Stomach smooth muscle (tissue), 2 donors: ENCODE measurements around the gene RFX7.

Experiments
- H3K27ac ChIP-seq: one replicate; pipeline ENCODE4 v1.7.0; 2013; ENCODE audit warnings: mild to moderate bottlenecking, low read length, inconsistent platforms
- H3K27me3 ChIP-seq, 2 donors: one replicate each; pipeline ENCODE4 v1.7.0; 2013; ENCODE audit warnings: low read length in 2 of 2; ENCODE audit not compliant: insufficient read depth in 2 of 2, control insufficient read depth in 1 of 2
- H3K36me3 ChIP-seq, 2 donors: one replicate each; pipeline ENCODE4 v1.7.0; 2013; ENCODE audit warnings: low read length in 2 of 2; ENCODE audit not compliant: control insufficient read depth in 2 of 2, insufficient read depth in 2 of 2
- H3K4me1 ChIP-seq: one replicate; pipeline ENCODE4 v1.7.0; 2013; ENCODE audit warnings: low read length; ENCODE audit not compliant: control insufficient read depth, insufficient read depth
- H3K4me3 ChIP-seq, 2 donors: one replicate each; pipeline ENCODE4 v1.7.0; 2013; ENCODE audit warnings: low read length in 2 of 2
- H3K9ac ChIP-seq, 2 donors: one replicate each; pipeline ENCODE4 v1.7.0; 2013; ENCODE audit warnings: low read length in 2 of 2, mild to moderate bottlenecking in 1 of 2
- H3K9me3 ChIP-seq, 2 donors: one replicate each; pipeline ENCODE4 v1.7.0; 2013; ENCODE audit warnings: low read length in 2 of 2; ENCODE audit not compliant: control insufficient read depth in 2 of 2
- donor health status: healthy.
- donor health status: Pancreatic carcinoma.

Gene RFX7

GRCh38 chr15:56244038-56244810 lies 545 bp upstream of the RFX7 start:
- H3K4me3 ChIP-seq: peak overlapping the region; percentile 77 to 92
- no peaks in the 10 kb centered on the region for H3K27me3 ChIP-seq
- H3K4me1 ChIP-seq: peaks cover 14% of the 10 kb centered on the region
- H3K27ac ChIP-seq: peak overlapping the region; percentile 18
- H3K9ac ChIP-seq: peak overlapping the region; percentile 22 to 69
- no peaks in the 10 kb centered on the region for H3K9me3 ChIP-seq
- no peaks in the 10 kb centered on the region for H3K36me3 ChIP-seq

- Histone ChIP-seq H3K9me3 (no peaks in the 10 kb centered on the region), H3K4me1 (peaks cover 14% of the 10 kb centered on the region), H3K4me3 (peak overlapping the region; percentile 57 to 77), H3K27me3 (no peaks in the 10 kb centered on the region), H3K9ac (no peak overlapping the region), H3K36me3 (no peaks in the 10 kb centered on the region), H3K27ac (no peak overlapping the region)
Observed at GRCh38 chr15:56242576-56243162, 1.0 kb downstream of the RFX7 start.

- Histone ChIP-seq H3K36me3 (no peaks in the 10 kb centered on the region), H3K4me3 (peak overlapping the region in 1 of 2 donors; percentile 77), H3K27me3 (no peaks in the 10 kb centered on the region), H3K27ac (no peak overlapping the region), H3K9ac (no peak overlapping the region), H3K4me1 (peaks cover 14% of the 10 kb centered on the region), H3K9me3 (no peaks in the 10 kb centered on the region)
Observed at GRCh38 chr15:56241374-56242105, 2.1 kb downstream of the RFX7 start.

- H3K9ac ChIP-seq: no peak overlapping the region
- H3K9me3 ChIP-seq: no peaks in the 10 kb centered on the region
- H3K27ac ChIP-seq: no peak overlapping the region
- H3K4me3 ChIP-seq: no peak overlapping the region
- no peaks in the 10 kb centered on the region for H3K27me3 ChIP-seq
- peaks cover 8% of the 10 kb centered on the region for H3K4me1 ChIP-seq
- no peaks in the 10 kb centered on the region for H3K36me3 ChIP-seq
Observed at GRCh38 chr15:56240390-56240789, 3.3 kb downstream of the RFX7 start.

- Histone ChIP-seq H3K27ac (no peak overlapping the region), H3K4me1 (no peaks in the 10 kb centered on the region), H3K36me3 (no peaks in the 10 kb centered on the region), H3K9me3 (no peaks in the 10 kb centered on the region), H3K9ac (no peak overlapping the region), H3K4me3 (no peak overlapping the region), H3K27me3 (no peaks in the 10 kb centered on the region)
Observed at GRCh38 chr15:56236197-56236596, 7.5 kb downstream of the RFX7 start.

GRCh38 chr15:56234804-56235203 lies 8.9 kb downstream of the RFX7 start:
- Histone ChIP-seq H3K36me3 (no peaks in the 10 kb centered on the region), H3K4me1 (no peaks in the 10 kb centered on the region), H3K27me3 (no peaks in the 10 kb centered on the region), H3K4me3 (no peak overlapping the region), H3K9me3 (no peaks in the 10 kb centered on the region), H3K27ac (no peak overlapping the region), H3K9ac (no peak overlapping the region)

GRCh38 chr15:56233549-56233948 lies 10.1 kb downstream of the RFX7 start:
- H3K36me3 ChIP-seq: no peaks in the 10 kb centered on the region
- H3K27ac ChIP-seq: no peak overlapping the region
- H3K9ac ChIP-seq: no peak overlapping the region

GRCh38 chr15:56232058-56232457 lies 11.6 kb downstream of the RFX7 start:
- H3K27me3 ChIP-seq: no peaks in the 10 kb centered on the region
- no peaks in the 10 kb centered on the region for H3K4me1 ChIP-seq
- no peak overlapping the region for H3K9ac ChIP-seq
- no peak overlapping the region for H3K4me3 ChIP-seq
- no peaks in the 10 kb centered on the region for H3K36me3 ChIP-seq
- H3K27ac ChIP-seq: no peak overlapping the region
- no peaks in the 10 kb centered on the region for H3K9me3 ChIP-seq

More at GRCh38 chr15:56233549-56233948, 10.1 kb downstream of the RFX7 start:
- Histone ChIP-seq H3K4me1 (no peaks in the 10 kb centered on the region), H3K4me3 (no peak overlapping the region), H3K9me3 (no peaks in the 10 kb centered on the region), H3K27me3 (no peaks in the 10 kb centered on the region)

GRCh38 chr15:56228854-56229253 lies 14.8 kb downstream of the RFX7 start:
- Histone ChIP-seq H3K27ac (no peak overlapping the region), H3K27me3 (no peaks in the 10 kb centered on the region), H3K9me3 (no peaks in the 10 kb centered on the region), H3K4me3 (no peak overlapping the region), H3K4me1 (no peaks in the 10 kb centered on the region), H3K36me3 (no peaks in the 10 kb centered on the region), H3K9ac (no peak overlapping the region)

GRCh38 chr15:56228352-56228751 lies 15.3 kb downstream of the RFX7 start:
- Histone ChIP-seq H3K9ac (no peak overlapping the region), H3K27me3 (no peaks in the 10 kb centered on the region), H3K4me3 (no peak overlapping the region), H3K27ac (no peak overlapping the region), H3K36me3 (no peaks in the 10 kb centered on the region), H3K4me1 (no peaks in the 10 kb centered on the region), H3K9me3 (no peaks in the 10 kb centered on the region)
